Naive B cell (primary cell): ENCODE results near the gene ZNF532. TPM values are rescaled to one million over a fixed set of nuclear protein-coding genes. Genes with fewer than 3 reads are reported as not detected.

ENCODE experiments used
- ATAC-seq, 2 donors: fragments of 150-1000 bp; cut with Tn5 transposase; 2 replicates each; pipeline ENCODE4 v1.10.0; 2021; ENCODE audit warnings: low read depth in 2 of 2, mild to moderate bottlenecking in 2 of 2, moderate library complexity in 2 of 2
- DNase-seq: peaks from one replicate; pipeline ENCODE4 v3.0.0; 2022
- H3K27ac Mint-ChIP-seq, 6 donors: one replicate each; pipeline ENCODE4 v1.8.0; 2020 to 2022; ENCODE audit warnings: mild to moderate bottlenecking in 6 of 6, mixed read lengths in 6 of 6, moderate library complexity in 5 of 6, inconsistent platforms in 2 of 6
- H3K27me3 Mint-ChIP-seq, 3 donors: one replicate each; pipeline ENCODE4 v1.8.0; 2021 to 2022; ENCODE audit warnings: mixed read lengths in 3 of 3, mild to moderate bottlenecking in 1 of 3
- H3K36me3 Mint-ChIP-seq, 2 donors: one replicate each; pipeline ENCODE4 v1.8.0; 2020 to 2022; ENCODE audit warnings: mixed read lengths in 2 of 2, inconsistent platforms in 1 of 2, mild to moderate bottlenecking in 1 of 2
- H3K4me1 Mint-ChIP-seq, 3 donors: one replicate each; pipeline ENCODE4 v1.8.0; 2020 to 2022; ENCODE audit warnings: mixed read lengths in 3 of 3, inconsistent platforms in 1 of 3, mild to moderate bottlenecking in 1 of 3, moderate library complexity in 1 of 3
- H3K4me3 Mint-ChIP-seq, 8 donors: one replicate each; pipeline ENCODE4 v1.8.0; 2020 to 2022; ENCODE audit warnings: mild to moderate bottlenecking in 8 of 8, mixed read lengths in 8 of 8, moderate library complexity in 8 of 8, inconsistent platforms in 2 of 8
- H3K9me3 Mint-ChIP-seq, 7 donors: one replicate each; pipeline ENCODE4 v1.8.0; 2020 to 2022; ENCODE audit warnings: mixed read lengths in 7 of 7, mild to moderate bottlenecking in 5 of 7, inconsistent platforms in 2 of 7, moderate library complexity in 1 of 7
- polyA plus RNA-seq, 6 donors: library from polyadenylated mRNA; unstranded; fragments of 300-500 nt; fragmentation: Illumina TruSeq; gene quantifications; one replicate each; pipeline ENCODE4 v1.2.3, GENCODE V29; 2021; ENCODE audit warnings: low read depth in 6 of 6

Gene ZNF532
- polyA plus RNA-seq, 6 donors from 2014 or later = 4.5 to 13.4 (median 8.9) TPM

GRCh38 chr18:58947136-58947732, 82.6 kb downstream of the ZNF532 start:
- peaks cover 7 to 19% of the 10 kb centered on the region in 2 donors for H3K36me3 Mint-ChIP-seq
- H3K27ac Mint-ChIP-seq = peak overlapping the region; percentile 86 to 96 (median 88)
- no peaks in the 10 kb centered on the region for H3K9me3 Mint-ChIP-seq

GRCh38 chr18:58949031-58949430, 84.4 kb downstream of the ZNF532 start:
- no peaks in the 10 kb centered on the region for H3K27me3 Mint-ChIP-seq
- no peaks in the 10 kb centered on the region for H3K9me3 Mint-ChIP-seq
- H3K4me1 Mint-ChIP-seq = peaks cover 18 to 33% (median 21%) of the 10 kb centered on the region in 3 donors
- no peak overlapping the region for H3K27ac Mint-ChIP-seq
- peaks cover 12 to 14% of the 10 kb centered on the region in 2 donors for H3K36me3 Mint-ChIP-seq
- ATAC-seq (no peak), DNase-seq (no peak)
- H3K4me3 Mint-ChIP-seq = no peak overlapping the region

More at GRCh38 chr18:58947136-58947732, 82.6 kb downstream of the ZNF532 start:
- H3K27me3 Mint-ChIP-seq = no peaks in the 10 kb centered on the region
- peaks cover 19 to 46% (median 26%) of the 10 kb centered on the region in 3 donors for H3K4me1 Mint-ChIP-seq
- DNase-seq = no peak
- H3K4me3 Mint-ChIP-seq = peak overlapping the region in 1 of 8 donors; percentile 57
- ATAC-seq = no peak

GRCh38 chr18:58951986-58952702, 87.5 kb downstream of the ZNF532 start:
- Mint-ChIP-seq H3K4me1 (peaks cover under 1 to 10% (median 4%) of the 10 kb centered on the region in 3 donors), H3K9me3 (no peaks in the 10 kb centered on the region), H3K36me3 (peaks cover 19 to 22% of the 10 kb centered on the region in 2 donors), H3K27ac (peak overlapping the region in 3 of 6 donors; percentile 54 to 79 (median 58)), H3K4me3 (peak overlapping the region in 1 of 8 donors; percentile 65), H3K27me3 (no peaks in the 10 kb centered on the region)
- ATAC-seq (no peak), DNase-seq (no peak)

GRCh38 chr18:58952858-58953257, 88.2 kb downstream of the ZNF532 start:
- peaks cover 19 to 22% of the 10 kb centered on the region in 2 donors for H3K36me3 Mint-ChIP-seq
- ATAC-seq = no peak
- no peak overlapping the region for H3K4me3 Mint-ChIP-seq
- peaks cover 0 to 7% (median 3%) of the 10 kb centered on the region in 3 donors for H3K4me1 Mint-ChIP-seq
- H3K27ac Mint-ChIP-seq = peak overlapping the region in 2 of 6 donors; percentile 18 to 44
- DNase-seq = no peak
- no peaks in the 10 kb centered on the region for H3K9me3 Mint-ChIP-seq
- no peaks in the 10 kb centered on the region for H3K27me3 Mint-ChIP-seq

GRCh38 chr18:58953627-58954026, 89.0 kb downstream of the ZNF532 start:
- Mint-ChIP-seq H3K27me3 (no peaks in the 10 kb centered on the region), H3K36me3 (peaks cover 22% of the 10 kb centered on the region in 2 donors), H3K4me3 (peak overlapping the region in 1 of 8 donors; percentile 3), H3K27ac (peak overlapping the region in 1 of 6 donors; percentile 42), H3K4me1 (peaks cover 0 to 5% (median 3%) of the 10 kb centered on the region in 3 donors), H3K9me3 (no peaks in the 10 kb centered on the region)
- ATAC-seq (no peak), DNase-seq (no peak)

DNA sequence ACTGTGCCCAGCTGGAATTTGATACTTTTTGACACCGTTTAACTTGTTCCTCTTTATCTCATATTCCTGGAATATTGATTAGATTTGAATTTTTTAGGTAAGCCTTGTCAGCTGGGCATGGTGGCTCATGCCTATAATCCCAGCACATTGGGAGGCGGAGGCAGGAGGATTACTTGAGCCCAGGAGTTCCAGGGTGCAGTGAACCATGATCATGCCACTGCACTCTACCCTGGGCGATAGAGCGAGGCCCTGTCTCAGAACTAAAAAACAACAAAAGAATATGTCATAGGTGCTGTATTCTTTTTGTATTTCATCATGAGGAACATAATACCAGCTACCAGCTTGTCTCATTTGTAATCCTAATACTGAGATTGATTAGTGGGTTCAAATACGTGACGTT, 90.3 kb downstream of the ZNF532 start:
- Mint-ChIP-seq H3K27me3 (no peaks in the 10 kb centered on the region), H3K4me3 (no peak overlapping the region), H3K4me1 (peaks cover 0 to 7% (median 3%) of the 10 kb centered on the region in 3 donors), H3K27ac (peak overlapping the region in 1 of 6 donors; percentile 47), H3K9me3 (no peaks in the 10 kb centered on the region), H3K36me3 (peaks cover 22 to 24% of the 10 kb centered on the region in 2 donors)
- DNase-seq = no peak
- no peak for ATAC-seq

DNA sequence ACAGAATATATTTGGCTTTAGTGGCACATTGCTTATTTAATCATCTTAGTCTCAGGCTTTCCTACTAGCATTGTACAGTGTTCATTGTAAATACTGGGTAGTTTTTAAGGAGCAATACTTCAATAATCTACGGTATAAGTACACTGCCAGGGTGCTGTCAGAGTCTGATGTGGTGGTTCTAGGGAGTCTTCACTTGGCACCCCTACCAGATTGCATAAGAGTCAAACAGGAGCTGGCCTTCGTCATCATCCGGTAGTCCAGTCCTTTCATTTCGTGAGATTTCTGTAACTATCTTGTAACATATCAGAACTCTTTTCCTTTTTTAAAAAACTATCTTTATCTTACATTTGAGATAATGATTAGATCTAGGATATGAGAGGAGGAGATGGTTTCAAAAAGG, 91.1 kb downstream of the ZNF532 start:
- no peak overlapping the region for H3K27ac Mint-ChIP-seq

DNA sequence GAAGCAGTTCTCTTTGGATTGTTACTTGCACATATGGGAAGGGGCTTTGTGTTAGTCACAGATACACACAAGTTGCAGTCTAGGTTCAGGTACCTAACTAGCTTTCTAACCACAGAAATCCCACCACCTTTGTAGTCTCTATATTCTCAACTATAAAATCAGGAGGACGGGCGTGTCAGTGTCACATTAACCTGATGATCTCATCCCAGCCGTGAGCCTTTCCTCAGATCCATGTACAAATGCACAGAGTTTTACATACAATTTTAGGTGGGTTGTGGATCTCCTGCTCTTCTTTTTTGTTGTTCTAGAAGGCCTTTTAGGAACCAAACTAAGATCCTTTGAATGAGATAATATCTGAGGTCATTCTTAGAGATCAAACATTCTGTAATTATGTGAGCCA, 94.0 kb downstream of the ZNF532 start:
- Mint-ChIP-seq H3K27ac (no peak overlapping the region), H3K4me3 (no peak overlapping the region), H3K36me3 (peaks cover 19 to 21% of the 10 kb centered on the region in 2 donors), H3K27me3 (no peaks in the 10 kb centered on the region), H3K4me1 (peaks cover 11 to 30% (median 16%) of the 10 kb centered on the region in 3 donors), H3K9me3 (no peaks in the 10 kb centered on the region)
- no peak for DNase-seq
- no peak for ATAC-seq

More for the DNA sequence above, 91.1 kb downstream of the ZNF532 start:
- H3K4me1 Mint-ChIP-seq = peaks cover 0 to 10% (median 3%) of the 10 kb centered on the region in 3 donors
- H3K4me3 Mint-ChIP-seq = no peak overlapping the region
- no peaks in the 10 kb centered on the region for H3K9me3 Mint-ChIP-seq
- DNase-seq (no peak), ATAC-seq (no peak)
- no peaks in the 10 kb centered on the region for H3K27me3 Mint-ChIP-seq
- H3K36me3 Mint-ChIP-seq = peaks cover 22 to 24% of the 10 kb centered on the region in 2 donors

GRCh38 chr18:58960508-58960907, 95.8 kb downstream of the ZNF532 start:
- Mint-ChIP-seq H3K9me3 (no peaks in the 10 kb centered on the region), H3K36me3 (peaks cover 17 to 20% of the 10 kb centered on the region in 2 donors), H3K4me1 (peaks cover 26 to 44% (median 33%) of the 10 kb centered on the region in 3 donors), H3K4me3 (no peak overlapping the region), H3K27me3 (no peaks in the 10 kb centered on the region), H3K27ac (peak overlapping the region in 4 of 6 donors; percentile 7 to 100 (median 79))
- no peak for ATAC-seq
- DNase-seq = no peak

DNA sequence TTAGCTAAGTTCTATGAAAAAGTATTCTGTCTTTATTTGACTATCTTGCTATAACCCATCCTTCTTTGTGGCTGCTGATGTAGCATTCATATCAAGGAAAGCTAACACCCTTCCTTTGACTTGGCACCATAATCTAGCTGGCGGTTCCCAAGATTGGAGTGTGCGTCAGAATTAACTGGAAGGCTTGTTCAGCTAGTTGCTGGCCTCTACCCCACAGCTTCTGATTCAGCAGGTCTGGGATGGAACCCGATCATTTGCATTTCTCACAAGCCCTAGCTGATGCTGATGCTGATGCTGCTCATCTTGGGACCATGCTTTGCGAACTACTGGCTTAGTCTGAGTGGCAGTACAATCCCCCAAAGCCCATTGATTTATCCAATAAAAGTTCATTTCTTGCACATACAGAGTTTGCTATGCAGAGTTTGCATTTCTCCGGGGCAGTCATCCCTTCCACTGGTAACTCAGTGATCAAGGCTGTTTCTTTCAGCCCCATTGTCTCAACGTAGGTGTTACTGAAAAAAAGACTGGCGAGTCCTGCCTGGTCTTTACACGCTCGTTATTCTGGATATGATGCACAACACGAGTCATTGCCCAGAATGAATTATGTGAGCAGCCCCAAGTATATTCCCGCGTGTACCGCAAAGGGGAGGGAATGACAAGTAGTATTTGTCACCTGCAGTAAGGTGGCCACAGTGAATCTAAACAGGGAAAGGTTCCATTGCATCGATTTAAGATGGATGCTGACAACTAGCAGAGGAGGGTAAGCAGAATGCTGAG, 96.5 kb downstream of the ZNF532 start:
- DNase-seq = no peak
- Mint-ChIP-seq H3K4me1 (peaks cover 33 to 50% (median 39%) of the 10 kb centered on the region in 3 donors), H3K27me3 (no peaks in the 10 kb centered on the region), H3K4me3 (peak overlapping the region in 1 of 8 donors; percentile 21), H3K27ac (peak overlapping the region; percentile 7 to 100 (median 75)), H3K9me3 (no peaks in the 10 kb centered on the region), H3K36me3 (peaks cover 15 to 17% of the 10 kb centered on the region in 2 donors)
- ATAC-seq = no peak

GRCh38 chr18:58962336-58962735, 97.7 kb downstream of the ZNF532 start:
- Mint-ChIP-seq H3K36me3 (peaks cover 8 to 13% of the 10 kb centered on the region in 2 donors), H3K4me3 (peak overlapping the region in 1 of 8 donors; percentile 56), H3K4me1 (peaks cover 45 to 62% (median 50%) of the 10 kb centered on the region in 3 donors), H3K9me3 (no peaks in the 10 kb centered on the region), H3K27me3 (no peaks in the 10 kb centered on the region), H3K27ac (peak overlapping the region in 5 of 6 donors; percentile 7 to 100 (median 80))
- ATAC-seq (no peak), DNase-seq (no peak)

DNA sequence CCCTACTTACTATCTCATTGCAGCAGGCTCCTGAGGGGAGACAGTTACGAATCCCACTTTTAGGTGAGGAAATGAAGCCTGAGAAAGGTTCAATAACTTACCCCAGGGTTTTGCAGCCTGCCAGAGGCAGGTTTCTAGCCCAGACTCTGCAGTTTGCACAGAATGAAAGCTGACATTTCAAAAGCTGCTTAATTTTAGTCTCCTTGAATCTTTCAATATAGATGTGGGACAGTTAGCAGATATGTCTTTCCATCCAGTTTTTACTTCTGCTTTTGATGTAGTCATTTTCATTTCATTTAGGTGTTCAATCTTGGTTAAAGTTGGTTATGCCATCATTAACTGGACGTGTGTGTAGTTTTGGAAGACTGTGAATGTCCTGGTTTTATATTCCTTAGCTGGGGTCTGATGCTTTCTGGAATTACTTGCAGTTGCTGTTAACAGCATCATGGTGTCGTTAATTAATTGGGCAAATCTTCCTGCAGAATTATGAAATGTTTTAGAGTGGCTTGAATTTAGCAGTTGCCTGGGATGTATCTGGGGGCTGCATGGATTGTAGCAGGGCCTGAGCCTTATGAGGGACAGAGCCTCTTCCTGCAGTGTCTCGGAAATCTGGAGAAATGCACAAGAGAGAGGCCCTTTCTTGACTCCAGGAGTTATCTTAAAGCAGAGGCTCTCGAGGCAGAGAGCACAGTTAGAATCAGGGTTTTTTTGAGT, 100.8 kb downstream of the ZNF532 start:
- DNase-seq = no peak
- H3K36me3 Mint-ChIP-seq = peaks cover 17% of the 10 kb centered on the region in 2 donors
- peak overlapping the region; percentile 62 to 92 (median 87) for H3K4me3 Mint-ChIP-seq
- no peak for ATAC-seq
- H3K27ac Mint-ChIP-seq = peak overlapping the region; percentile 94 to 100 (median 99)
- no peaks in the 10 kb centered on the region for H3K27me3 Mint-ChIP-seq
- peaks cover 0 to 4% (median 0%) of the 10 kb centered on the region in 7 donors for H3K9me3 Mint-ChIP-seq
- peaks cover 67 to 86% (median 69%) of the 10 kb centered on the region in 3 donors for H3K4me1 Mint-ChIP-seq
